DND-41 (cell line): ENCODE data around the gene UCK2.

Experiments
- ATAC-seq: fragments of 200-7000 bp; cut with Tn5 transposase; 3 replicates; pipeline ENCODE4 v1.9.1; 2021; ENCODE audit warnings: low read depth; ENCODE audit not compliant: insufficient read depth
- DNase-seq: peaks from one replicate; pipeline ENCODE4 v3.0.0-alpha.2; 2020
- H2AFZ ChIP-seq: 2 replicates; pipeline ENCODE4 v1.6.0; 2012; ENCODE audit warnings: low read depth, low read length
- H3K27ac ChIP-seq: 2 replicates; pipeline ENCODE4 v1.5.1; 2012; ENCODE audit warnings: low read length, inconsistent platforms
- H3K27me3 ChIP-seq: fragments of 200-600 bp; sonication (generic); 2 replicates; pipeline ENCODE4 v1.6.0; 2012; ENCODE audit warnings: low read length, mild to moderate bottlenecking, inconsistent platforms; ENCODE audit not compliant: insufficient read depth, poor library complexity
- H3K36me3 ChIP-seq: 2 replicates; pipeline ENCODE4 v1.5.1; 2012; ENCODE audit warnings: low read length, inconsistent platforms; ENCODE audit not compliant: insufficient read depth
- H3K4me1 ChIP-seq: 2 replicates; pipeline ENCODE4 v1.5.1; 2012; ENCODE audit warnings: mild to moderate bottlenecking, low read length; ENCODE audit not compliant: insufficient read depth
- H3K4me2 ChIP-seq: 2 replicates; pipeline ENCODE4 v1.6.0; 2012; ENCODE audit warnings: mild to moderate bottlenecking, moderate library complexity, low read length, inconsistent platforms; ENCODE audit not compliant: insufficient read depth
- H3K4me3 ChIP-seq, 2 experiments: fragments of 200-600 bp in 1 of 2; shearing (Covaris generic) in 1 of 2; 2 replicates each; pipeline ENCODE4 v1.5.1; 2012 to 2016; ENCODE audit warnings: inconsistent platforms in 2 of 2, low read length in 2 of 2, mild to moderate bottlenecking in 2 of 2, low read depth in 1 of 2, moderate library complexity in 1 of 2
- H3K79me2 ChIP-seq: 2 replicates; pipeline ENCODE4 v1.6.0; 2012; ENCODE audit warnings: low read length, inconsistent platforms; ENCODE audit not compliant: insufficient read depth
- H3K9ac ChIP-seq: 2 replicates; pipeline ENCODE4 v1.6.0; 2012; ENCODE audit warnings: low read depth, mild to moderate bottlenecking, inconsistent platforms, low read length, moderate library complexity
- H3K9me3 ChIP-seq: 2 replicates; pipeline ENCODE4 v1.5.1; 2012; ENCODE audit warnings: low read length, moderate library complexity, mild to moderate bottlenecking, inconsistent platforms; ENCODE audit not compliant: insufficient read depth, severe bottlenecking
- H4K20me1 ChIP-seq: 2 replicates; pipeline ENCODE4 v1.6.0; 2012; ENCODE audit warnings: low read length; ENCODE audit not compliant: insufficient read depth
- EZH2 ChIP-seq: IDR thresholded peaks from 3 replicates; pipeline ENCODE4 v1.6.1; 2012; ENCODE audit warnings: borderline replicate concordance, low read depth, mild to moderate bottlenecking, moderate library complexity, low read length, inconsistent platforms; ENCODE audit not compliant: severe bottlenecking
- TF ChIP-seq, protein P1 (sequence below): IDR thresholded peaks from 2 replicates; pipeline ENCODE4 v1.5.1; 2012; ENCODE audit warnings: borderline replicate concordance, low read length, moderate library complexity, mild to moderate bottlenecking; ENCODE audit not compliant: poor library complexity, severe bottlenecking; ENCODE audit errors: extremely low read depth

UCK2 gene

DNA sequence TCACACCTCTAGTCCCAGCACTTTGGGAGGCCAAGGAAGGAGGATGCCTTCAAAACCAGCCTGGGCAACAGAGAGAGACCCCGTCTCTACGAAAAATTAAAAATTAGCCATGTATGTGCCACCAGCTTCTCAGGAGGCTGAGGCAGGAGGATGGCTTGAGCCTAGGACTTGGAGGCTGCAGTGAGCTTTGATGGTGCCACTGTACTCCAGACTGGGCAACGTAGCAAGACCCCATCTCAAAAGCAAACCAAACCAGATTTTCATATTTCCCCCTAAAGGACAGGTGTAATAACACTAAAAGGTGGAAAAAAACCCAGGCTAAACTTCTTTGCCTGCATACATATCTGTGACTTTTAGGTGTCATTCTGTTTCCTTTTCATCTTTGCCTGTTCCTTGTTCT is 3.7 kb downstream of the UCK2 start:
- Histone ChIP-seq H3K4me1 (peaks cover 79% of the 10 kb centered on the region), H3K9ac (peak overlapping the region; percentile 9; the same call in 1 of the 2 replicates), H4K20me1 (peaks cover 50% of the 10 kb centered on the region), H2AFZ (no peak overlapping the region), H3K9me3 (no peaks in the 10 kb centered on the region), H3K79me2 (peaks cover 88% of the 10 kb centered on the region), H3K27ac (peak overlapping the region; percentile 17), H3K27me3 (no peaks in the 10 kb centered on the region), H3K36me3 (peaks cover 27% of the 10 kb centered on the region), H3K4me2 (peak overlapping the region; percentile 86), H3K4me3 (peak overlapping the region in 1 of 2 experiments; percentile 38; a peak in 1 of 4 replicates)
- TF ChIP-seq, protein P1, sequence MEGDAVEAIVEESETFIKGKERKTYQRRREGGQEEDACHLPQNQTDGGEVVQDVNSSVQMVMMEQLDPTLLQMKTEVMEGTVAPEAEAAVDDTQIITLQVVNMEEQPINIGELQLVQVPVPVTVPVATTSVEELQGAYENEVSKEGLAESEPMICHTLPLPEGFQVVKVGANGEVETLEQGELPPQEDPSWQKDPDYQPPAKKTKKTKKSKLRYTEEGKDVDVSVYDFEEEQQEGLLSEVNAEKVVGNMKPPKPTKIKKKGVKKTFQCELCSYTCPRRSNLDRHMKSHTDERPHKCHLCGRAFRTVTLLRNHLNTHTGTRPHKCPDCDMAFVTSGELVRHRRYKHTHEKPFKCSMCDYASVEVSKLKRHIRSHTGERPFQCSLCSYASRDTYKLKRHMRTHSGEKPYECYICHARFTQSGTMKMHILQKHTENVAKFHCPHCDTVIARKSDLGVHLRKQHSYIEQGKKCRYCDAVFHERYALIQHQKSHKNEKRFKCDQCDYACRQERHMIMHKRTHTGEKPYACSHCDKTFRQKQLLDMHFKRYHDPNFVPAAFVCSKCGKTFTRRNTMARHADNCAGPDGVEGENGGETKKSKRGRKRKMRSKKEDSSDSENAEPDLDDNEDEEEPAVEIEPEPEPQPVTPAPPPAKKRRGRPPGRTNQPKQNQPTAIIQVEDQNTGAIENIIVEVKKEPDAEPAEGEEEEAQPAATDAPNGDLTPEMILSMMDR: no peak
- no peak for TF ChIP-seq EZH2
- ATAC-seq (no peak), DNase-seq (no peak)

DNA sequence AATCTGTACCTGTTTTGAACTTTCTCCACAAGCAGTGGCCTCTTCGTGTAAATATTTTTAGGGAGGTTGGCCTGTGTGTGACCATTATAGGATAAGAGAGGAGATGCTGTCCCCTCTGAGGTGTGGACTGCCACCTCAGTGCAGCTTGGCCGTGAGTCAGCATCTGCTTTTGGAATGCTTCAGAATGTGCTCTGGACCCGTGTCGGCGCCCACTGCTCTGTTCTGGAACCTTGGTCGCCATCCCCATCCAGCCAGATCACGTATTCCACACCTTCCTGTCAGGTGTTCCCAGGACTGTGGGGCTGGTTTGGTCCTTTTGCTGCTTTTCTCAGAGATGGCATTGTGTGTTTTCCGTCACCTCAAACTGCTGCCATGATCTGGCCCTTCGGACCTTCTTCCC is 5.5 kb downstream of the UCK2 start:
- Histone ChIP-seq H4K20me1 (peaks cover 68% of the 10 kb centered on the region), H3K9ac (peak overlapping the region; percentile 30)

DNA sequence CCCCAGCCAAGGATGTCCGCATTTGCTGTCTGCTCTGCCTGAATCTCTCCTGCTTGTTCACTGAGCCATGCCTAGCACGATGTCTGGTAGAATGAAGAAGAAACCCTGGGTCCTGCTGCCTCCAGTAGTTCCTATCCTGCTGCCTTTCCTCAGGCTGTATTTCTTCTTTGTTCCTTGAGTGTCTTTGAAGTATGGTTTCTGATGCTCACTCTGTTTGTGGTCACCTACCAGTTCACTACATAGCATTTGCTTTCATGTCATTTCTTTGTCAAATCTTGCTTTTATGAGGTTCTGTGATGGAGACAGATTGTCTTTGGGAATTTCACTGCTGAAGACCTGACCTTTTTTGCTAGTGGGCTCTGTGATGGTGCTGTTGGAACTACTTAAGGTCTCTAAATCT is 5.9 kb downstream of the UCK2 start:
- Histone ChIP-seq H3K4me1 (peaks cover 92% of the 10 kb centered on the region), H3K4me2 (peak overlapping the region; percentile 86)
- DNase-seq: peak; percentile 38

More for the DNA sequence above, 5.5 kb downstream of the UCK2 start:
- Histone ChIP-seq H3K9me3 (no peaks in the 10 kb centered on the region), H3K79me2 (peaks cover 100% of the 10 kb centered on the region), H3K27me3 (no peaks in the 10 kb centered on the region), H3K36me3 (peaks cover 44% of the 10 kb centered on the region), H3K4me1 (peaks cover 88% of the 10 kb centered on the region), H3K27ac (peak overlapping the region; percentile 72), H3K4me2 (peak overlapping the region; percentile 86), H3K4me3 (peak overlapping the region in 1 of 2 experiments; percentile 43; a peak in 2 of 4 replicates), H2AFZ (no peak overlapping the region)
- no peak for DNase-seq
- TF ChIP-seq EZH2: no peak
- ATAC-seq: no peak

DNA sequence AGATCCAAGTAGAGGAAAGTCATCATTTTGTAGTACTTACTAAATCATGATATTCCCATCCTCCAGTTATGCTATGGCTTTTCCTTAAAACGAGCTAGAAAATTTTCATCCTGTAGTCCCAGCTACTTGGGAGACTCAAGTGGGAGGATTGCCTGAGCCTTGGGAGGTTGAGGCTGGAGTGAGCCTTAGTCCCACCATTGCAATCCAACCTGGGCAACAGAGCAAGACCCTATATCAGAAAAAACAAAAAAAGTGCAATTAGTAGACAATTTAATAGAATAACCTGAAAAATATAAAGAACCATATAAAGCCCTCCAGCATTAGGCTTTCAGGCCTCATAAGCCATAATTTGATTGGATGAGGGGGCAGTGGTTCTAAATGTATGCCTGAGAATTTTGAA is 6.8 kb downstream of the UCK2 start:
- Histone ChIP-seq H3K9ac (no peak overlapping the region), H3K27ac (peak overlapping the region; percentile 27; the same call in 1 of the 2 replicates), H3K4me3 (no peak overlapping the region), H3K4me2 (peak overlapping the region; percentile 43), H3K79me2 (peaks cover 100% of the 10 kb centered on the region), H3K4me1 (peaks cover 99% of the 10 kb centered on the region), H3K9me3 (no peaks in the 10 kb centered on the region), H2AFZ (no peak overlapping the region), H3K36me3 (peaks cover 50% of the 10 kb centered on the region), H4K20me1 (peaks cover 79% of the 10 kb centered on the region), H3K27me3 (no peaks in the 10 kb centered on the region)
- DNase-seq: no peak
- no peak for ATAC-seq
- TF ChIP-seq, protein P1: no peak
- no peak for TF ChIP-seq EZH2

More for the DNA sequence above, 5.9 kb downstream of the UCK2 start:
- Histone ChIP-seq H3K4me3 (peak overlapping the region in 1 of 2 experiments; percentile 43; a peak in 2 of 4 replicates), H3K27ac (peak overlapping the region; percentile 72), H4K20me1 (peaks cover 72% of the 10 kb centered on the region), H2AFZ (no peak overlapping the region), H3K79me2 (peaks cover 100% of the 10 kb centered on the region), H3K27me3 (no peaks in the 10 kb centered on the region), H3K36me3 (peaks cover 49% of the 10 kb centered on the region), H3K9ac (peak overlapping the region; percentile 30; the same call in 1 of the 2 replicates), H3K9me3 (no peaks in the 10 kb centered on the region)
- no peak for TF ChIP-seq EZH2
- TF ChIP-seq, protein P1: no peak
- ATAC-seq: peak; percentile 75
